Kidney (tissue), 14 donors: Measurements from ENCODE around the gene GRPEL2. TPM values are rescaled to one million over a fixed set of nuclear protein-coding genes. Genes with fewer than 3 reads are reported as not detected.

Experiments used
- DNase-seq, 5 donors: peaks; one replicate each; pipeline ENCODE4 v3.0.0-alpha.2; 2013 to 2020
- FAIRE-seq: peaks from 2 replicates; lab custom pipeline; 2012; peaks lifted over from hg19 to GRCh38; lab: Jason Lieb, UNC
- H3K27ac ChIP-seq, 2 donors: one replicate each; pipeline ENCODE4 v1.7.0; 2013; ENCODE audit warnings: low read depth in 2 of 2, low read length in 2 of 2, inconsistent platforms in 1 of 2
- H3K27me3 ChIP-seq: one replicate; pipeline ENCODE4 v1.7.1; 2013; ENCODE audit warnings: low read length, inconsistent platforms; ENCODE audit not compliant: control insufficient read depth, insufficient read depth
- H3K36me3 ChIP-seq, 3 donors: one replicate each; pipeline versions ENCODE4 v1.7.0 to v1.7.1; 2013; ENCODE audit warnings: low read length in 3 of 3, control low read depth in 1 of 3, inconsistent platforms in 1 of 3; ENCODE audit not compliant: insufficient read depth in 3 of 3, control insufficient read depth in 2 of 3
- H3K4me1 ChIP-seq, 3 donors: one replicate each; pipeline versions ENCODE4 v1.7.0 to v1.7.1; 2013; ENCODE audit warnings: low read length in 3 of 3, inconsistent platforms in 1 of 3, low read depth in 1 of 3; ENCODE audit not compliant: control insufficient read depth in 2 of 3, insufficient read depth in 2 of 3
- H3K4me3 ChIP-seq, 3 donors: one replicate each; pipeline versions ENCODE4 v1.7.0 to v1.8.1; 2013; ENCODE audit warnings: low read length in 3 of 3, control low read depth in 1 of 3, inconsistent platforms in 1 of 3
- H3K9ac ChIP-seq, 3 donors: one replicate each; pipeline versions ENCODE4 v1.7.0 to v1.7.1; 2013; ENCODE audit warnings: low read length in 3 of 3, control low read depth in 1 of 3, inconsistent platforms in 1 of 3
- H3K9me3 ChIP-seq, 3 donors: one replicate each; pipeline versions ENCODE4 v1.7.0 to v1.7.1; 2013; ENCODE audit warnings: low read length in 3 of 3, control low read depth in 1 of 3, inconsistent platforms in 1 of 3; ENCODE audit not compliant: control insufficient read depth in 2 of 3, insufficient read depth in 1 of 3
- CTCF ChIP-seq: IDR thresholded peaks from 3 replicates; pipeline ENCODE4 v1.5.1; 2012; ENCODE audit warnings: mild to moderate bottlenecking, moderate library complexity, borderline replicate concordance; ENCODE audit not compliant: insufficient read depth; ENCODE audit errors: extremely low read depth
- intact Hi-C: fragments of 100-400 bp; cut with DNase I; formaldehyde crosslinking; loops from one replicate; pipeline ENCODE4 v1.11.1; 2022
- polyA plus RNA-seq: library from polyadenylated mRNA; stranded (reverse); fragments of 350-450 nt; fragmentation: Illumina TruSeq; extraction: RNeasy Lipid Tissue Mini Kit (QIAGEN cat#74804); gene quantifications from one replicate; pipeline ENCODE4 v1.2.3, GENCODE V29; 2014; ENCODE audit warnings: low read depth, low replicate concordance; ENCODE audit not compliant: insufficient read depth
- total RNA-seq: library from RNA; stranded (reverse); fragmentation: NEBNext Ultra II Directional; extraction: Animal tissue kit (Norgen Biotek cat#: 25700); gene quantifications from one replicate; pipeline ENCODE4 v1.2.1, GENCODE V29; 2021
- donor health status: control.
- donor health status: control.
- donor health status: control.
- donor health status: control.
- donor health status: control.
- donor health status: DM: yes; HTN: yes; CAD: no.
- donor health status: Normal renal cell carcinoma (clear cell type).

Gene GRPEL2
- total and polyA plus RNA-seq, 2 donors from 2014 or later: 7.6 to 16.9 TPM

DNA sequence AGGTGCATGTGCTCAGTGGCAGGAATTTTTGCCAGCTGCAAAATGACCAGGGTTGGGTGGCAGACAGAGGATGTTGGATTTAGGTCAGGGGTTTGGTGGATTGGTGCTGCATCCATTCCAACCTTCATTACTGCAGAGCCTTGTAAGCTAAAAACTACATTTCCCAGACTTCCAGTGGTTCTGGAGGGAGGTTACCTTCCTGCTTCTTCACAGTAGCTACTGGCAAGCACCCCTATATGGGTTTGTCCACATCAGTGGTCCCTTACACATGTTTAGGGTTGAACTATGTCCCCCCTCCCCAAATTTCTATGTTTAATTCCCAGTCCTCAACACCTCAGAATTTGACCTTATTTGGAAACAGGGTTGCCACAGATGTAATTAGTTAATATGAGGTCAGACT lies 54.5 kb downstream of the GRPEL2 start:
- Histone ChIP-seq H3K4me1 (peaks cover 0 to 9% (median 3%) of the 10 kb centered on the region in 3 donors), H3K9ac (no peak overlapping the region), H3K9me3 (no peaks in the 10 kb centered on the region), H3K36me3 (no peaks in the 10 kb centered on the region), H3K27ac (no peak overlapping the region), H3K27me3 (no peaks in the 10 kb centered on the region), H3K4me3 (no peak overlapping the region)
- FAIRE-seq (no peak), DNase-seq (no peak)
- TF ChIP-seq CTCF: no peak
- intact Hi-C loops: no loop called here

GRCh38 chr5:149400304-149400703 lies 55.0 kb downstream of the GRPEL2 start:
- Histone ChIP-seq H3K27me3 (no peaks in the 10 kb centered on the region), H3K9me3 (no peaks in the 10 kb centered on the region), H3K36me3 (no peaks in the 10 kb centered on the region), H3K4me3 (no peak overlapping the region), H3K4me1 (peaks cover 0 to 12% (median 3%) of the 10 kb centered on the region in 3 donors), H3K27ac (no peak overlapping the region), H3K9ac (no peak overlapping the region)
- DNase-seq: peak in 4 of 5 donors; percentile 82 to 87 (median 83)
- no peak for FAIRE-seq
- intact Hi-C loops: no loop called here
- TF ChIP-seq CTCF: no peak

DNA sequence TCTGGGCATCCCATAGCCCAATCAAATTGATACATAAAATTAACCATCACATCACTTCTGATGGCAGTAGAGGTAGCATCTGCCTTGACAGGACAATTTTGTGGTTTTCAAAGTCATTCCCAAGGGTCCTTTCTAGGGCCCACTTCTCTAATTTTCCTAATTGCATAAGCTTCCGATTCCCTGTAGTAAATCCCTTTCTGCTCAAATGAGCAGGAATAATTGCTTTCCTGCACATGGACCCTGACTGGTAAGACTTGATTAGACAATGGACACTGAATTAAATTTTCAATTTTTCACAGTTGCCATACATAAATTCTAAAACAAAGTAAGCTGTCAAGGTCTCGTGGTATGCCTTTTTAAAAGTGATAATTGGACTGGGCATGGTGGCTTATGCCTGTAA lies 55.8 kb downstream of the GRPEL2 start:
- intact Hi-C loops: no loop called here
- no peak for FAIRE-seq
- H3K9me3 ChIP-seq: no peaks in the 10 kb centered on the region
- peaks cover 0 to 12% (median 3%) of the 10 kb centered on the region in 3 donors for H3K4me1 ChIP-seq
- no peaks in the 10 kb centered on the region for H3K36me3 ChIP-seq
- H3K27ac ChIP-seq: no peak overlapping the region
- no peaks in the 10 kb centered on the region for H3K27me3 ChIP-seq
- DNase-seq: no peak
- H3K4me3 ChIP-seq: no peak overlapping the region
- no peak for TF ChIP-seq CTCF
- H3K9ac ChIP-seq: no peak overlapping the region

- H3K27me3 ChIP-seq: no peaks in the 10 kb centered on the region
- no peaks in the 10 kb centered on the region for H3K9me3 ChIP-seq
- H3K36me3 ChIP-seq: no peaks in the 10 kb centered on the region
- FAIRE-seq (no peak), DNase-seq (no peak)
- no peak overlapping the region for H3K4me3 ChIP-seq
- no peak overlapping the region for H3K9ac ChIP-seq
- no peak overlapping the region for H3K27ac ChIP-seq
- TF ChIP-seq CTCF: no peak
- intact Hi-C loops: no loop called here
- H3K4me1 ChIP-seq: peaks cover 0 to 12% (median 3%) of the 10 kb centered on the region in 3 donors
Measured at GRCh38 chr5:149402291-149402690, 57.0 kb downstream of the GRPEL2 start.
